ENCODE results near the gene PIAS4. TPM values are rescaled to one million over a fixed set of nuclear protein-coding genes. Genes with fewer than 3 reads are reported as not detected.

Gene PIAS4
- total RNA-seq, 1 donor from 2014 or later, result 17.0 TPM

DNA sequence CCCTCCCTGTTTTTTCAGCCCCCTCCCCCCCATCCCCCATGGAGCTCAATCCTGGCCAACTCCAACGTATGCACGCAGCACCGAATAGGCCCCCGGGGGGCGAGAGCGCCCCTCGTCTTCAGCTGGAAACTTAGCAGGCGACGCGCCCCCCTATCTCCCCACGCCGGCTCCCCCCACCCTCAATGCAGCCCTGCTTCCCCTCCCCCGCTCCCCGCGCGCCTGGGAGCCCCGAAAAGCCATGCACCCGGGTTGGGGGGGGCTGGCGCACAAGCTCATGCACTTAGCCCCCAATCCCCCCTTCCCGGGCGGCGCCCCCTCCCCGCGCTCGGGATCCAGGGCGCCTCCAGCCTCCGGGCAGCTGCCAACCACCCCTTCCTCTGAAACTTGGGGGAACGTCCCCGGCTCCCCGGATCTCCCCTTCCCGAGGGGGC lies 58.7 kb downstream of the PIAS4 start:
- Histone ChIP-seq H4K20me1 (ENCODE audit: low read depth) (peaks cover 38% of the 10 kb centered on the region), H3K9ac (no peak overlapping the region), H3K27me3 (peaks cover 37% of the 10 kb centered on the region), H3K4me2 (peak overlapping the region; percentile 98), H2AFZ (replicated peaks) (peak overlapping the region; percentile 85), H3K27ac (no peak overlapping the region), H3K36me3 (no peaks in the 10 kb centered on the region), H3K4me1 (peaks cover 13% of the 10 kb centered on the region), H3K9me3 (ENCODE audit: low read depth) (no peaks in the 10 kb centered on the region), H3K79me2 (ENCODE audit: low read depth) (peaks cover 39% of the 10 kb centered on the region), H3K4me3 (peak overlapping the region; percentile 81), H3F3A (ENCODE audit: low read depth) (peaks cover 32% of the 10 kb centered on the region)
- Mint-ChIP-seq H3K9me3 (no peaks in the 10 kb centered on the region), H3K36me3 (no peaks in the 10 kb centered on the region), H3K27me3 (ENCODE audit: insufficient read depth, low read depth) (peaks cover 22% of the 10 kb centered on the region), H3K4me3 (peak overlapping the region; percentile 77), H3K4me1 (peaks cover 12% of the 10 kb centered on the region), H3K27ac (no peak overlapping the region)
- no peak for DNase-seq (ENCODE audit: low spot score)
- no peak for TF ChIP-seq EZH2 (IDR thresholded peaks at IDR 0.05)
- TF ChIP-seq EZH2phosphoT487 (IDR thresholded peaks at IDR 0.05), result no peak
- TF ChIP-seq, protein P1, sequence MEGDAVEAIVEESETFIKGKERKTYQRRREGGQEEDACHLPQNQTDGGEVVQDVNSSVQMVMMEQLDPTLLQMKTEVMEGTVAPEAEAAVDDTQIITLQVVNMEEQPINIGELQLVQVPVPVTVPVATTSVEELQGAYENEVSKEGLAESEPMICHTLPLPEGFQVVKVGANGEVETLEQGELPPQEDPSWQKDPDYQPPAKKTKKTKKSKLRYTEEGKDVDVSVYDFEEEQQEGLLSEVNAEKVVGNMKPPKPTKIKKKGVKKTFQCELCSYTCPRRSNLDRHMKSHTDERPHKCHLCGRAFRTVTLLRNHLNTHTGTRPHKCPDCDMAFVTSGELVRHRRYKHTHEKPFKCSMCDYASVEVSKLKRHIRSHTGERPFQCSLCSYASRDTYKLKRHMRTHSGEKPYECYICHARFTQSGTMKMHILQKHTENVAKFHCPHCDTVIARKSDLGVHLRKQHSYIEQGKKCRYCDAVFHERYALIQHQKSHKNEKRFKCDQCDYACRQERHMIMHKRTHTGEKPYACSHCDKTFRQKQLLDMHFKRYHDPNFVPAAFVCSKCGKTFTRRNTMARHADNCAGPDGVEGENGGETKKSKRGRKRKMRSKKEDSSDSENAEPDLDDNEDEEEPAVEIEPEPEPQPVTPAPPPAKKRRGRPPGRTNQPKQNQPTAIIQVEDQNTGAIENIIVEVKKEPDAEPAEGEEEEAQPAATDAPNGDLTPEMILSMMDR (IDR thresholded peaks at IDR 0.05), result no peak

DNA sequence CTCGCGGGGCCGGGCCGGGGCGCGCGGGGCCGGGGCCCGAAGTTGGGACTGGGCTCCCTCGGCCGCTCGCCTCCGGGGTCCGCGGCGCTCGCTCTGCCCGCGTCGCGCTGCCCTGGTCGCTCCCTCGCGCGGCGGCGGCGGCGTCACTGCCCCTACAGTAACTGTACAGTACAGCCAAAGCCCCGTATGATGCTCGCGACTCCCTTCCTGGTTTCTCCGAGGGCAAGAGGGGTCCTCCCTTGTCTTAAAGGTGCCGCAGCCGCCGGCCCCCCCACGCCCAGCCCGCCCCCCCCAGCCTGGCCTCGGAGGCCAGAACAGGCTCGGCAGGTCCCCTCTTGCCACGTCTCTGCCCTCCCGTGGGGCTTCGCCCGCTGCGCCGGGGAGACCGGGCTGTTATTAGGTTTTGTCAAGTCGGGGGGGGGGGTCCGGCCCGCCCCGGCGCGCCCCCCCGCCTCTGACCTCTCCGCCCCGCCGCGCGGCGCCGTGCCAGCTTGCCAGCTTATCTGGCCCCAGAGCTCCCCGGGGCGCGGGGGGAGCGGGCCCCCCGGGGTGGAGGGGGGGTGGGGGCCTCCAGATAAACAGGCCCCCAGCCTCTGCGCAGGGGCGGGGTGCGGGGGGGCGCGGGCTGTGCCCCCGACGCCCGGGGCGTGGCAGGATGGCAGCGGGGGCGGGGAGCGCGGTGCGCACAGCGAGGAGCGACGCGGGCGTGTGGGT lies 59.3 kb downstream of the PIAS4 start, which contains the start of gene ZBTB7A:
Gene ZBTB7A (minus strand): TSS at position 218 of the 714 bp plus-strand sequence. CDS start 11,667 bp downstream, outside the sequence.
- Histone ChIP-seq H2AFZ (replicated peaks) (peak within 1 kb of the TSS; percentile 85), H3K9me3 (ENCODE audit: low read depth) (no peaks in the 10 kb centered on the region), H3K9ac (no peak within 1 kb of the TSS), H3K79me2 (ENCODE audit: low read depth) (peaks cover 32% of the 10 kb centered on the region), H3K36me3 (no peaks in the 10 kb centered on the region), H3K4me3 (peak within 1 kb of the TSS; percentile 81), H3K27ac (no peak within 1 kb of the TSS), H3K4me2 (peak within 1 kb of the TSS; percentile 98), H3F3A (ENCODE audit: low read depth) (peaks cover 32% of the 10 kb centered on the region), H3K27me3 (peaks cover 37% of the 10 kb centered on the region), H4K20me1 (ENCODE audit: low read depth) (peaks cover 32% of the 10 kb centered on the region), H3K4me1 (peaks cover 13% of the 10 kb centered on the region)
- no peaks in the 10 kb centered on the region for H3K9me3 Mint-ChIP-seq
- H3K27me3 Mint-ChIP-seq (ENCODE audit: insufficient read depth, low read depth), result peaks cover 22% of the 10 kb centered on the region
- H3K36me3 Mint-ChIP-seq, result no peaks in the 10 kb centered on the region
- peak within 1 kb of the TSS; percentile 81 for H3K4me3 Mint-ChIP-seq
- TF ChIP-seq, protein P1 (IDR thresholded peaks at IDR 0.05), result no peak
- TF ChIP-seq EZH2phosphoT487 (IDR thresholded peaks at IDR 0.05) (no peak), EZH2 (IDR thresholded peaks at IDR 0.05) (no peak)
- peak; percentile 75 for DNase-seq (ENCODE audit: low spot score)
- H3K27ac Mint-ChIP-seq, result no peak within 1 kb of the TSS
- peaks cover 12% of the 10 kb centered on the region for H3K4me1 Mint-ChIP-seq

DNA sequence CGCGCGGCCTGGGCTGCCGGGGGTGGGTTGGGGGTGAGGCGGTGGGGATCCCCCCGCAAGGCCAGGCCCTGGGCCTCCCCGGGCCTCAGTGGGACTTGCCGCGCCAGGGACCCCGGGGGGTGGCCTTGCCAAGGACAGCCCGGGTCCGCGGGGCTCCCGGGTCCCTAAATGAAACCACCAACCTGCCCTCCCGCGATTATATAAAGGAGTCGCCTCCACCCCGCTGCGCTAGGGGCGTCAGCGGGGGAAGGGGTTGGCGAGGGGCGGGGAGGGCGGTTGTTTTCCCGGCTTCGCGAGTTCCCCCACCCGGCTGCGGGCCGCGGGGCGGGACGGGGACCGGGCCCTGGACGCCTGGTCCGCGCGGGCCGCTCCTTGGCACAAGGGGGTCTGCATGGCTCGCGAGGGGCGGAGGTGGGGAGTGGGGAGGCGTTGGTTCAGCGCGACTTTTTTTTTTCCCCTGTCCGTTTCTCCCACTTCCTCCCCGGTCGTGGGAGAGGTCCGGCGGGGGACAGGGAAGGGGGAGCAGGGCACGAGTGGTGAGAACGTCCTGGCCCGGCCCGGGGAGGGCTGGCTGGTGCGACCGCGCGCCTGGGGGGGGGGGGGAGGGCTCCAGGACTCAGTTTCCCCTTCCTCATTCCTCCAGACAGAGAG lies 60.0 kb downstream of the PIAS4 start:
- DNase-seq (ENCODE audit: low spot score), result peak; percentile 64
- Histone ChIP-seq H4K20me1 (ENCODE audit: low read depth) (peaks cover 25% of the 10 kb centered on the region), H3K4me3 (peak overlapping the region; percentile 81), H3K36me3 (no peaks in the 10 kb centered on the region), H3F3A (ENCODE audit: low read depth) (peaks cover 32% of the 10 kb centered on the region), H3K27ac (no peak overlapping the region), H3K4me1 (peaks cover 13% of the 10 kb centered on the region), H3K9me3 (ENCODE audit: low read depth) (no peaks in the 10 kb centered on the region), H3K79me2 (ENCODE audit: low read depth) (peaks cover 26% of the 10 kb centered on the region), H3K27me3 (peaks cover 37% of the 10 kb centered on the region), H2AFZ (replicated peaks) (peak overlapping the region; percentile 85), H3K4me2 (peak overlapping the region; percentile 98), H3K9ac (no peak overlapping the region)
- TF ChIP-seq, protein P1 (IDR thresholded peaks at IDR 0.05), result no peak
- TF ChIP-seq EZH2phosphoT487 (IDR thresholded peaks at IDR 0.05) (peak; percentile 82), EZH2 (IDR thresholded peaks at IDR 0.05) (peak; percentile 91)
- peak overlapping the region; percentile 82 for H3K4me3 Mint-ChIP-seq
- peaks cover 22% of the 10 kb centered on the region for H3K27me3 Mint-ChIP-seq (ENCODE audit: insufficient read depth, low read depth)
- H3K36me3 Mint-ChIP-seq, result no peaks in the 10 kb centered on the region
- no peak overlapping the region for H3K27ac Mint-ChIP-seq
- H3K4me1 Mint-ChIP-seq, result peaks cover 12% of the 10 kb centered on the region
- H3K9me3 Mint-ChIP-seq, result no peaks in the 10 kb centered on the region
